ENCODE measurements around the gene EDARADD. TPM values are rescaled to one million over a fixed set of nuclear protein-coding genes. Genes with fewer than 3 reads are reported as not detected.

EDARADD gene
- total and polyA plus RNA-seq, 2 of the 13 experiments (the other 11 are each of a cell fraction or from before 2014, with no cell fraction given): 0.03 TPM; not detected in 1

DNA sequence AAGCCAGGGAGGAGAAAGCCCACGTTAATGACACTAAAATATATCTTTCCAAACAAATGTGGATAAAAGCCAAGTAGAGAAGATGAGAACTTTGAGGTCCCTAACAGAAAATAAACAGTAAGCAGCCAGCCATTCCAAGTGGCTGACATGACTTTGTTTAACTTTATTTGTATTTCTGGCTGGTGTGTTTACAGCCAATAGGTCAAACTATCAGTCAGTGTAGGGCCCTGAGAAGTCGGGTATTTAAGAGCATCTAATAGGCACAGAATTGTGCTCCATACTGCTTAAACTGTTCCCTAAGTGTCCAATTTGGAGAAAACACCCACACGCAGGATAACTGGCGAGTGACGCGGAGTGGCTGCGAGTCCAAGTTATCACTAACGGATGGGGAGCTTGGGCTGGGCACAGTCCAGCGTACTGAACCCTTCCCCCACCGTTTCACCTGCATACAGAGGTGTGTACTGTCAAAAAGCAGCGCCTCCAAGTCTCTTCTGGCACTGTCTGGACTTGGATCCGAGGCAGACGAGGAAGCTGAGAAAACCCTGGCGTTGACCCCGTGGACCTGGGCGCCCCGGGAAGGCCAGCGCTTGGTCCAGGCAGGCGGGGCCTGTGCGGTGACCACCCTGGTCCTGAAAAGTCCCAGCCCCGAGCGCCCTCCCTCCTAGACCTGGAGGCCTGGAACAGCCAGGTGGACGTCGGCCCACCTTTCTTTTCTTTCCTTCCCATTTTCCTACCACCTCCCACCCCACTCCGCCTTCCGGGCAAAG is 129.0 kb downstream of the EDARADD start (continued):
- TF ChIP-seq, protein P1, sequence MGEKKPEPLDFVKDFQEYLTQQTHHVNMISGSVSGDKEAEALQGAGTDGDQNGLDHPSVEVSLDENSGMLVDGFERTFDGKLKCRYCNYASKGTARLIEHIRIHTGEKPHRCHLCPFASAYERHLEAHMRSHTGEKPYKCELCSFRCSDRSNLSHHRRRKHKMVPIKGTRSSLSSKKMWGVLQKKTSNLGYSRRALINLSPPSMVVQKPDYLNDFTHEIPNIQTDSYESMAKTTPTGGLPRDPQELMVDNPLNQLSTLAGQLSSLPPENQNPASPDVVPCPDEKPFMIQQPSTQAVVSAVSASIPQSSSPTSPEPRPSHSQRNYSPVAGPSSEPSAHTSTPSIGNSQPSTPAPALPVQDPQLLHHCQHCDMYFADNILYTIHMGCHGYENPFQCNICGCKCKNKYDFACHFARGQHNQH (CRISPR knock-in tag; IDR thresholded peaks at IDR 0.05): peak; percentile 72
- TF ChIP-seq ASH2L (IDR thresholded peaks at IDR 0.05; ENCODE audit: insufficient read length, low read depth, low read length): no peak
- peak; percentile 5; the same call in 1 of the 2 replicates for TF ChIP-seq STAG1 (CRISPR knock-in tag; IDR thresholded peaks at IDR 0.05)
- peak; percentile 48; the same call in 1 of the 2 replicates for TF ChIP-seq MED1 (CRISPR knock-in tag; IDR thresholded peaks at IDR 0.05)
- TF ChIP-seq ZNF883 (CRISPR knock-in tag; IDR thresholded peaks at IDR 0.05; ENCODE audit: not compliant biosample characterization): peak; percentile 83
- TF ChIP-seq, protein P2, sequence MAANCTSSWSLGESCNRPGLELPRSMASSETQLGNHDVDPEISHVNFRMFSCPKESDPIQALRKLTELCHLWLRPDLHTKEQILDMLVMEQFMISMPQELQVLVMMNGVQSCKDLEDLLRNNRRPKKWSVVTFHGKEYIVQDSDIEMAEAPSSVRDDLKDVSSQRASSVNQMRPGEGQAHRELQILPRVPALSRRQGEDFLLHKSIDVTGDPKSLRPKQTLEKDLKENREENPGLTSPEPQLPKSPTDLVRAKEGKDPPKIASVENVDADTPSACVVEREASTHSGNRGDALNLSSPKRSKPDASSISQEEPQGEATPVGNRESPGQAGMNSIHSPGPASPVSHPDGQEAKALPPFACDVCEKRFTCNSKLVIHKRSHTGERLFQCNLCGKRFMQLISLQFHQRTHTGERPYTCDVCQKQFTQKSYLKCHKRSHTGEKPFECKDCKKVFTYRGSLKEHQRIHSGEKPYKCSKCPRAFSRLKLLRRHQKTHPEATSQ (CRISPR knock-in tag; IDR thresholded peaks at IDR 0.05; ENCODE audit: borderline replicate concordance): no peak
- TF ChIP-seq ZBTB3 (CRISPR knock-in tag; IDR thresholded peaks at IDR 0.05; ENCODE audit: borderline replicate concordance, low read depth): 0 out of 2 replicates have a peak, but pooled peaks have one; percentile 43
- 0 out of 2 replicates have a peak, but pooled peaks have one; percentile 59 for TF ChIP-seq MIER3 (CRISPR knock-in tag; IDR thresholded peaks at IDR 0.05; ENCODE audit: borderline replicate concordance)
- TF ChIP-seq ZNF468 (CRISPR knock-in tag; IDR thresholded peaks at IDR 0.05): no peak
- TF ChIP-seq, protein P3, sequence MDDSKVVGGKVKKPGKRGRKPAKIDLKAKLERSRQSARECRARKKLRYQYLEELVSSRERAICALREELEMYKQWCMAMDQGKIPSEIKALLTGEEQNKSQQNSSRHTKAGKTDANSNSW (CRISPR knock-in tag; IDR thresholded peaks at IDR 0.05; ENCODE audit: borderline replicate concordance): no peak
- TF ChIP-seq, protein P4, sequence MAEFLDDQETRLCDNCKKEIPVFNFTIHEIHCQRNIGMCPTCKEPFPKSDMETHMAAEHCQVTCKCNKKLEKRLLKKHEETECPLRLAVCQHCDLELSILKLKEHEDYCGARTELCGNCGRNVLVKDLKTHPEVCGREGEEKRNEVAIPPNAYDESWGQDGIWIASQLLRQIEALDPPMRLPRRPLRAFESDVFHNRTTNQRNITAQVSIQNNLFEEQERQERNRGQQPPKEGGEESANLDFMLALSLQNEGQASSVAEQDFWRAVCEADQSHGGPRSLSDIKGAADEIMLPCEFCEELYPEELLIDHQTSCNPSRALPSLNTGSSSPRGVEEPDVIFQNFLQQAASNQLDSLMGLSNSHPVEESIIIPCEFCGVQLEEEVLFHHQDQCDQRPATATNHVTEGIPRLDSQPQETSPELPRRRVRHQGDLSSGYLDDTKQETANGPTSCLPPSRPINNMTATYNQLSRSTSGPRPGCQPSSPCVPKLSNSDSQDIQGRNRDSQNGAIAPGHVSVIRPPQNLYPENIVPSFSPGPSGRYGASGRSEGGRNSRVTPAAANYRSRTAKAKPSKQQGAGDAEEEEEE (CRISPR knock-in tag; IDR thresholded peaks at IDR 0.05; ENCODE audit: borderline replicate concordance): no peak
- no peak for TF ChIP-seq RBAK (CRISPR knock-in tag; IDR thresholded peaks at IDR 0.05)
- TF ChIP-seq ZNF264 (CRISPR knock-in tag; IDR thresholded peaks at IDR 0.05): no peak; the same call in 1 of the 2 replicates
- TF ChIP-seq MEF2D (CRISPR knock-in tag; IDR thresholded peaks at IDR 0.05): peak; percentile 65
- no peak for TF ChIP-seq LCORL (IDR thresholded peaks at IDR 0.05)
- peak; percentile 69; the same call in 1 of the 2 replicates for TF ChIP-seq LCORL (CRISPR knock-in tag; IDR thresholded peaks at IDR 0.05)
- TF ChIP-seq ZNF446 (CRISPR knock-in tag; IDR thresholded peaks at IDR 0.05): no peak
- peak; percentile 26 for TF ChIP-seq ZNF781 (CRISPR knock-in tag; IDR thresholded peaks at IDR 0.05; ENCODE audit: borderline replicate concordance, not compliant biosample characterization)
- peak; percentile 9; the same call in 1 of the 2 replicates for TF ChIP-seq YEATS4 (CRISPR knock-in tag; IDR thresholded peaks at IDR 0.05; ENCODE audit: borderline replicate concordance)
- no peak for TF ChIP-seq HNRNPH1 (optimal IDR thresholded peaks at IDR 0.05; ENCODE audit: low read depth, low read length)
- TF ChIP-seq AGO2 (optimal IDR thresholded peaks at IDR 0.05; ENCODE audit: low read depth, low read length): no peak
- TF ChIP-seq ZNF570 (CRISPR knock-in tag; IDR thresholded peaks at IDR 0.05; ENCODE audit: borderline replicate concordance): 0 out of 2 replicates have a peak, but pooled peaks have one; percentile 28
- no peak; the same call in 1 of the 2 replicates for TF ChIP-seq ZNF607 (CRISPR knock-in tag; IDR thresholded peaks at IDR 0.05; ENCODE audit: borderline replicate concordance)
- TF ChIP-seq ZNF546 (CRISPR knock-in tag; conservative IDR thresholded peaks at IDR 0.05): no peak
- TF ChIP-seq ZNF75D (CRISPR knock-in tag; IDR thresholded peaks at IDR 0.05; ENCODE audit: borderline replicate concordance): no peak
- TF ChIP-seq HMG20B (CRISPR knock-in tag; conservative IDR thresholded peaks at IDR 0.05): no peak

Measured in HepG2 (cell line).